Measurements from ENCODE around the gene ATP10D. TPM values are rescaled to one million over a fixed set of nuclear protein-coding genes. Genes with fewer than 3 reads are reported as not detected.

ATP10D gene
- total RNA-seq, 1 donor from 2014 or later: 7.7 TPM

Other genes starting within 250 kb of the ATP10D start
- gene COMMD8, start 21.6 kb upstream of the ATP10D start, total RNA-seq: 24.1 TPM

All from frontal cortex (tissue), 1 donor.